GM21526 (cell line): ENCODE results near the gene CASKIN1.
"Not testable (repeated sequence)": the region's sequence is repeated elsewhere in the genome, so short reads cannot be mapped to it uniquely, and the experiment has no call there.

Source experiments
- ATAC-seq: cut with Tn5 transposase; IDR thresholded peaks from one replicate; pipeline ENCODE4 v1.9.1; 2021; ENCODE audit warnings: moderate library complexity; ENCODE audit not compliant: unreplicated experiment, low FRiP score

The CASKIN1 gene, protein sequence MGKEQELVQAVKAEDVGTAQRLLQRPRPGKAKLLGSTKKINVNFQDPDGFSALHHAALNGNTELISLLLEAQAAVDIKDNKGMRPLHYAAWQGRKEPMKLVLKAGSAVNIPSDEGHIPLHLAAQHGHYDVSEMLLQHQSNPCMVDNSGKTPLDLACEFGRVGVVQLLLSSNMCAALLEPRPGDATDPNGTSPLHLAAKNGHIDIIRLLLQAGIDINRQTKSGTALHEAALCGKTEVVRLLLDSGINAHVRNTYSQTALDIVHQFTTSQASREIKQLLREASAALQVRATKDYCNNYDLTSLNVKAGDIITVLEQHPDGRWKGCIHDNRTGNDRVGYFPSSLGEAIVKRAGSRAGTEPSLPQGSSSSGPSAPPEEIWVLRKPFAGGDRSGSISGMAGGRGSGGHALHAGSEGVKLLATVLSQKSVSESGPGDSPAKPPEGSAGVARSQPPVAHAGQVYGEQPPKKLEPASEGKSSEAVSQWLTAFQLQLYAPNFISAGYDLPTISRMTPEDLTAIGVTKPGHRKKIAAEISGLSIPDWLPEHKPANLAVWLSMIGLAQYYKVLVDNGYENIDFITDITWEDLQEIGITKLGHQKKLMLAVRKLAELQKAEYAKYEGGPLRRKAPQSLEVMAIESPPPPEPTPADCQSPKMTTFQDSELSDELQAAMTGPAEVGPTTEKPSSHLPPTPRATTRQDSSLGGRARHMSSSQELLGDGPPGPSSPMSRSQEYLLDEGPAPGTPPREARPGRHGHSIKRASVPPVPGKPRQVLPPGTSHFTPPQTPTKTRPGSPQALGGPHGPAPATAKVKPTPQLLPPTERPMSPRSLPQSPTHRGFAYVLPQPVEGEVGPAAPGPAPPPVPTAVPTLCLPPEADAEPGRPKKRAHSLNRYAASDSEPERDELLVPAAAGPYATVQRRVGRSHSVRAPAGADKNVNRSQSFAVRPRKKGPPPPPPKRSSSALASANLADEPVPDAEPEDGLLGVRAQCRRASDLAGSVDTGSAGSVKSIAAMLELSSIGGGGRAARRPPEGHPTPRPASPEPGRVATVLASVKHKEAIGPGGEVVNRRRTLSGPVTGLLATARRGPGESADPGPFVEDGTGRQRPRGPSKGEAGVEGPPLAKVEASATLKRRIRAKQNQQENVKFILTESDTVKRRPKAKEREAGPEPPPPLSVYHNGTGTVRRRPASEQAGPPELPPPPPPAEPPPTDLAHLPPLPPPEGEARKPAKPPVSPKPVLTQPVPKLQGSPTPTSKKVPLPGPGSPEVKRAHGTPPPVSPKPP (N-terminal part only)

GRCh38 chr16:2196162-2196980 is at the start of gene CASKIN1:
Gene CASKIN1, minus strand, starts transcription at chr16:2196605. Its CDS starts 173 bp downstream, at chr16:2196432.
- ATAC-seq = no peak

DNA sequence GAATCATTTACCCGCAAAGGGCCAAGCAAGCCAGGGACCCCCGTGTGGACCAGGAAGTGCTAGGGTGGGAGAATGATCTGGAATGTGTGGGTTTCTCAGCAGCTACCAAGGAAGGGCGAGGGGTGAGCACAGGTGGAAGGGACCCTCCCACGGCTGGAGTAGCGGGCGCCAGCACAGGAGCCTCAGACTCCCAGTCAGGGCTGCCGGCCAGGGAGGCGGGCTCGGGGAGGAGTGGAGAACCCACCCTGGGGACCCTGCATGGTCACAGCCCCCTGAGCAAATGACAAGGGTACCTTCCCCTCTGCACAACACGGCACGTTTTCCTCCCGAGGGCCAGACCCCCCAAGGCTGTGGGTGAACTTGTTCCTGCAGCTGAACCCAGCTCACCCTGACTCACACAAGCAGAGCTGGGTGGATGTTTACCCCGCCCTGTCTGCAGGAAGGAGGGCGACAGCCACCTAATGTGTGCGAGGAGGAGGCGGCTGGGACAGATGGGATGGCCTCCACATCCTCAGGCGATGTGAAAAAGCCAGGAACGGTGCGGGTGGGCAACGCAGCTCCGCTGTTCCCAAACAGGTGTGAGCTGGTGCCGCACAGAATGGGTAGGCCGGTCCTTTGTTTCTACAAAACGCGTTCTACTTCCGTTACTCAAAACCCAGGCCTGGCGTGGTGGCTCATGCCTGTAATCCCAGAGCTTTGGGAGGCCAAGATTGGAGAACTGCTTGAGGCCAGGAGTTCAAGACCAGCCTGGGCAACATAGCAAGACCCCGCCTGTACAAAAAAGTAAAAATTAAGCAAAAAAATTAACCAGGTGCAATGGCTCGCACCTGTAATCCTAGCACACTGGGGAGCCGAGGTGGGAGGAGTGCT is 48.8 kb upstream of the CASKIN1 start:
- ATAC-seq = no peak

DNA sequence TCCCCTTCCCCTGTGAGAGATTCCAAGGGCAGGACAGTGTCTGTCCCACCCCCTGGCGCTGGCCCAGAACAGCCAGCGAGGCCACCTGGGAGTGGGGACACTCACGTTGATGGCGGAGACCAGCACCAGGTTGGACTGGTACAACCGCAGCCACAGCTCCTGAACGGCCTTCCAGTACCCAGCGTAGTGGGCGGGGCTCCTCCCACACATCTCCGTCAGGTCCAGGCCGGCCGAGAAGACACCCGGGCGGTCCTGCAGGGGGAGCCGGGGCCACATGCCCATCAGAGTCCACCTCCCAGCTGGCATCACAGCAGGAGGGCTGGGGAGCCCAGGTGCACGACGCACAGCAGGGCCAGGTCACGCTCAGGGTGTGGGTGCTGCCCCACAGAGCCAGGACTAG is 47.9 kb upstream of the CASKIN1 start:
- ATAC-seq = no peak

DNA sequence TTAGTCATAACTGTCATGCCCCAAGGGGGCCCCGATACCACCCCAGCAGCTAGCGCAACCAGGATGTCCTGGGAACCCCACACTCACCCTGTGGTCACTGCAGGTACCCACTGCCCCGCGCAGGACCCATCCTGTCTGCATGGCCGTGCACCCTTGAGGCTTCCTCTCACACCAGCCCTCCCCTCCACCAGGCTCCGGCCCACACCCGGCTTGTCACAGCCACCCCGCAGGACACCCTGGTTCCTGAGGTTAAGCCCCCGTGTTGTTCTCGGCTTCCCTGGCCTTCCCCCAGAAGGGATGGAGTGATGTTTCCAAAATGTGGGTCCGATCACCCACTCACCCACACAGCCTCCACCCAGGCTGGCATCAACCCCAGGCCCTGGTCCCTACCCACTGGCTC is 47.4 kb upstream of the CASKIN1 start:
- no peak for ATAC-seq

DNA sequence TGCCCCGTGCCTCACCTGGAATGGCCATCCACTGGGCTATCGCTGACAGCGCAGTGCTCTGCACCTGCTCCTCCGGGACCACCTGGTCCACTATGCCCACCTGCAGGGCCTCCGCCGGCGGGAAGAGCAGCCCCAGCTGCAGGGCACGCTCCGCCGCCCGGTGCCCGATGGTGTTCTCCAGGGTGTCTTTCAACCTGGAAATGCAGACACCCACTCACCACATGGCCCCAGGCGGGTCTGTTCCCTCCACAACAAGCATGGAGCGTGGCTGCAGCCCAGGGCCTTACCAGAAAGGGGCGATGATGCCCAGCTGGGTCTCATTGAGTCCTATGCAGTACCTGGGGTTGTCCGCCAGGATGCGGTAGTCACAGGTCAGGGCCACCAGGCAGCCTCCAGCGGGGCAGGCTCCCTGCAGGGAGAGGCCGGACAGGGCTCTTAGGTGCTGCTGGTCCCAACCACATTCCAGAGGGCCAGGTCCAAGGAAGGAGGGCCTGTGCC is 46.7 kb upstream of the CASKIN1 start:
- ATAC-seq = no peak

DNA sequence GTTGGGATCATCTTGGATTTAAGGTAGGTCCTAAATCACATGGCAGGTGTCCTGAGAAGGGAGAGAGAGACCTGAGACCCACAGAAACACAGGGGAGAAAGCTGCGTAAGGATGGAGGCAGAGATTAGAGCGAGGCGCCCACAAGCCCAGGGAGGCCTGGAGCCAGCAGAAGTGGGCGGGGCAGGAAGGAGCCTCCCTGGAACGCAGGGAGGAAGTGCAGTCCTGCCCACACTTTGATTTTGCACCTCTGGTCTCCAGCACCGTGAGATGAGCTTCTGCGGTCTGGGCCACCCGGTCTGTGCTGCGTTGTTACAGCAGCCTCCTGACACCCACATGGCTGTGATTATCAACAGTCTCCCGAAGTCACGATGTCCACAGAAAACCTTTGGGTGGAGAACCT is 46.2 kb upstream of the CASKIN1 start:
- no peak for ATAC-seq

- ATAC-seq = not testable (repeated sequence)
Observed at GRCh38 chr16:2240331-2240730, 43.9 kb upstream of the CASKIN1 start.

GRCh38 chr16:2238838-2239675 is 42.7 kb upstream of the CASKIN1 start:
- ATAC-seq = no peak

DNA sequence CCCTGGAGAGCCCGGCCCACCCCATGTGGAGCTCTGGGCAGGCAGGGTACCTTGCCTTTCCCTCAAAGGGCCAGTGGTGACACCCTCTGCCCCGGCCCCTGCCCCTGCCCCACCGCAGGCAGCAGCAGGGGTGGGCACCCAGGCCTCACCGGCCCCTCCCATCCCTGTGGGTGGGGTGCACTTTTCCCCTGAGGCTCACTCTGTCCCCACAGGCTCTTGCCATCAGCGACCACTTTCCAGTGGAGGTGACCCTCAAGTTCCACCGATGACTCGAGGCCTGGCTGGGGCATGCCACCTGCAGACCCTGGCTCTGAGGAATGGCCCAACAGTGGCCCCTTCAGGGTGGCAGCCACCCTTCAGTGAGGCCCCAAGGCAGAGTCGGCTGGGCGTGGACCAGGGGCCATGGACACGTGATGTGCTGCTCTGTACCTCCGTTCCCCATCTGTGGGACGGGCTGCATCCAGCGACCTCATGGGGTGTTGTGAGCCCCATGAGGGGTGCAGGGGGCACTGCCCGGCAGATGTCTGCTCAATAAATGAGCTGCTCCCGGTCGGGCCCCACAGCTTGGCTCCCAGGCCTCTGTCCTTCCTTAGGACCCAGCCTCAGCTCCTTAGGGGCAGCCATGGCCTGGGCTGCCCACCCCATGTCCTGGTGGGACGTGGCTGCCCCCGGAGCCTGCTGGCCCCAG is 41.9 kb upstream of the CASKIN1 start:
- no peak for ATAC-seq

GRCh38 chr16:2237493-2238149 is 41.2 kb upstream of the CASKIN1 start:
- ATAC-seq = no peak

DNA sequence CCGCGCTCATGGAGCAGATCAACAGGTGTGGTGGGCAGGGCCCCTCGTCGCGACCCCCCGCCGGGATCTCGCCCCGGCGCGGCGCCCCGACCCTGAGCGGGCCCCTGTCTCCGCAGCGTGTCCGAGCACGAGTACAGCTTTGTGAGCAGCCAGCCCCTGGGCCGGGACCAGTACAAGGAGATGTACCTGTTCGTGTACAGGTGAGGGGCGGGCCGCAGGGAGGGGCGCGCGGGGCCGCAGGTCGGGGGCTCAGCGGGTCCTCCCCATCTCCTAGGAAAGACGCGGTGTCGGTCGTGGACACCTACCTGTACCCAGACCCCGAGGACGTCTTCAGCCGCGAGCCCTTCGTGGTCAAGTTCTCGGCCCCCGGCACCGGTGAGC is 40.7 kb upstream of the CASKIN1 start:
- no peak for ATAC-seq

GRCh38 chr16:2236337-2237101 is 40.1 kb upstream of the CASKIN1 start, which contains the start of gene DNASE1L2:
Gene DNASE1L2, plus strand, starts transcription at chr16:2236444. Its CDS starts 373 bp downstream, at chr16:2236817.
- ATAC-seq = no peak

- ATAC-seq = no peak
Observed at GRCh38 chr16:2235695-2236336, 39.4 kb upstream of the CASKIN1 start.

DNA sequence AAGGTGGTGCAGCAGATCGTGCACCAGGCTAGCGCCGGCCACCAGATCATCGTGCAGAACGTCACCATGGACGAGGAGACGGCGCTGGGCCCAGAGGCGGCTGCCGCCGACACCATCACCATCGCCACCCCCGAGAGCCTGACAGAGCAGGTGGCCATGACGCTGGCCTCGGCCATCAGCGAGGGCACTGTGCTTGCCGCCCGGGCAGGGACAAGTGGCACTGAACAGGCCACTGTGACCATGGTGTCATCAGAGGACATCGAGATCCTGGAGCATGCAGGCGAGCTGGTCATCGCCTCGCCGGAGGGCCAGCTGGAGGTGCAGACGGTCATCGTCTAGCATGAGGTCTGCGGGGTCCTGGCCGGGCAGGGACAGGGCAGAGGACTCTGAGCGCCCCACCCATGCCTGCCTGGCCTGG is 38.8 kb upstream of the CASKIN1 start:
- ATAC-seq = no peak

DNA sequence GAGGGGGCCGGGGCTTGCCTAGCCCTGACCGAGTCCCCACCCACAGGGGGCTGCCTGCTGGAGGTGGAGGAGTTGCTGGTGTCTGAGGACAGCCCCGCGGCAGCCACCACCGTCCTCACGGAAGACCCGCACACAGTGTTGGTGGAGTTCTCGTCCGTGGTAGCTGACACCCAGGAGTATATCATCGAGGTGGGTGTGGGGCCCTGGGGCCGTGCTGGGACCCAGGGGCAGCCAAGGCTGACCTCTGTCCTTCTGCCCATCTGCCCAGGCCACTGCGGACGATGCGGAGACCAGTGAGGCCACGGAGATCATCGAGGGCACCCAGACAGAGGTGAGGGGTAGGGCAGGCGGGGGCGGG is 38.4 kb upstream of the CASKIN1 start:
- no peak for ATAC-seq
